Spleen (tissue), 11 donors: Measurements from ENCODE around the gene ADM. TPM values are rescaled to one million over a fixed set of nuclear protein-coding genes. Genes with fewer than 3 reads are reported as not detected.
A peak's percentile ranks its signal among the peaks of the same experiment; 100 is the strongest.

ENCODE experiments used
- DNase-seq: peaks from one replicate; pipeline ENCODE4 v3.0.0-alpha.2; 2020
- H3K27ac ChIP-seq, 8 donors: fragments of 200-600 bp; sonication (generic) in 7 of 8; 1 replicate in 4 of 8; 2 replicates in 4 of 8; pipeline versions ENCODE4 v1.5.0 to v1.8.0; 2016 to 2021; ENCODE audit warnings: inconsistent platforms in 4 of 8, mild to moderate bottlenecking in 4 of 8, moderate library complexity in 1 of 8
- H3K27me3 ChIP-seq, 7 donors: fragments of 200-600 bp; sonication (generic) in 6 of 7; replicated peaks in 1 of 7; 1 replicate in 4 of 7; 2 replicates in 3 of 7; pipeline versions ENCODE4 v1.5.0 to v1.8.0; 2016 to 2021; ENCODE audit warnings: inconsistent platforms in 3 of 7, mild to moderate bottlenecking in 1 of 7
- H3K36me3 ChIP-seq, 6 donors: fragments of 200-600 bp; sonication (generic) in 5 of 6; 1 replicate in 4 of 6; 2 replicates in 2 of 6; pipeline versions ENCODE4 v1.5.0 to v1.8.0; 2016 to 2021; ENCODE audit warnings: inconsistent platforms in 2 of 6
- H3K4me1 ChIP-seq, 6 donors: fragments of 200-600 bp; sonication (generic) in 5 of 6; 1 replicate in 3 of 6; 2 replicates in 3 of 6; pipeline versions ENCODE4 v1.5.0 to v1.8.0; 2016 to 2021; ENCODE audit warnings: inconsistent platforms in 3 of 6
- H3K4me3 ChIP-seq, 8 donors: fragments of 200-600 bp; sonication (generic) in 7 of 8; 1 replicate in 4 of 8; 2 replicates in 4 of 8; pipeline versions ENCODE4 v1.5.0 to v1.8.0; 2016 to 2021; ENCODE audit warnings: inconsistent platforms in 4 of 8, mild to moderate bottlenecking in 4 of 8, moderate library complexity in 2 of 8
- H3K9me3 ChIP-seq, 8 donors: fragments of 200-600 bp; sonication (generic) in 7 of 8; 1 replicate in 4 of 8; 2 replicates in 4 of 8; pipeline versions ENCODE4 v1.5.0 to v1.8.0; 2016 to 2021; ENCODE audit warnings: inconsistent platforms in 4 of 8
- CTCF ChIP-seq, 11 experiments: fragments of 200-600 bp in 7 of 11; fragments of 450-650 bp in 4 of 11; sonication (generic) in 4 of 11; IDR thresholded peaks in 8 of 11; conservative IDR thresholded peaks in 3 of 11; 1 replicate in 7 of 11; 2 replicates in 4 of 11; pipeline versions ENCODE4 v1.4.0 to v1.8.0; 2016 to 2021; ENCODE audit warnings: antibody characterized with exemption in 11 of 11, inconsistent platforms in 4 of 11, mild to moderate bottlenecking in 1 of 11
- POLR2A ChIP-seq, 3 donors: fragments of 450-650 bp; IDR thresholded peaks; one replicate each; pipeline ENCODE4 v1.5.1; 2017; ENCODE audit warnings: antibody characterized with exemption in 3 of 3, mild to moderate bottlenecking in 1 of 3
- POLR2AphosphoS5 ChIP-seq, 3 donors: sonication (generic); formaldehyde crosslinking; IDR thresholded peaks; one replicate each; pipeline ENCODE4 v1.5.1; 2017; ENCODE audit warnings: antibody characterized with exemption in 3 of 3
- WGBS, 5 donors: extraction: QIAGEN DNeasy Blood & Tissue Kit in 3 of 5; methylation state at CpG; one replicate each; pipeline versions ENCODE4 v1.1.5 to v1.1.7; 2013 to 2018; 5-methylcytosine and 5-hydroxymethylcytosine counted together
- intact Hi-C: fragments of 100-400 bp; cut with DNase I; formaldehyde crosslinking; loops from one replicate; pipeline ENCODE4 v1.15.0; 2023; ENCODE audit warnings: low total_unique reads
- polyA plus RNA-seq, 3 donors: library from polyadenylated mRNA; stranded (reverse); fragments of 200-250 nt; gene quantifications; one replicate each; pipeline ENCODE4 v1.2.1, GENCODE V29; 2013
- total RNA-seq, 7 donors: library from RNA; depleted of rRNA in 3 of 7; stranded (reverse); fragments of >200 nt in 3 of 7; fragmentation: NEBNext Ultra II Directional in 4 of 7; extraction: Animal tissue kit (Norgen Biotek cat#: 25700) in 4 of 7; gene quantifications; one replicate each; pipeline versions ENCODE4 v1.1.0 to v1.2.1, GENCODE V29; 2016 to 2021
- donor health status: healthy with polysubstance abuse.
- donor health status: DM: no; HTN: no; CAD: no; lungs with moderate emphysema.
- donor health status: DM: no; HTN: no; CAD: no.
- donor health status: Bipolar disorder and iron deficiency.
- donor health status: healthy.
- donor health status: DM: no; HTN: no; CAD: no.
- donor health status: DM: yes; HTN: yes; CAD: no.

Gene ADM
- total and polyA plus RNA-seq, 10 donors: 5.2 to 88.0 (median 34.6) TPM

GRCh38 chr11:10287140-10287539 lies 17.7 kb upstream of the ADM start:
- TF ChIP-seq CTCF (IDR thresholded peaks at IDR 0.05 in 8 of 11, conservative IDR thresholded peaks at IDR 0.05 in 3 of 11): no peak
- Histone ChIP-seq H3K27me3 (no peaks in the 10 kb centered on the region), H3K4me3 (no peak overlapping the region), H3K9me3 (no peaks in the 10 kb centered on the region), H3K4me1 (peaks cover 0 to 82% (median 47%) of the 10 kb centered on the region in 6 donors), H3K27ac (peak overlapping the region in 2 of 8 donors; percentile 6 to 23), H3K36me3 (peaks cover 0 to 14% (median 0%) of the 10 kb centered on the region in 6 donors)
- 79 to 89% (median 87%) methylated on average over 3 of the region's 3 CpGs for WGBS, 5 donors
- DNase-seq: no peak
- intact Hi-C loops: no loop called here

- H3K27me3 ChIP-seq: no peaks in the 10 kb centered on the region
- peaks cover 0 to 91% (median 56%) of the 10 kb centered on the region in 6 donors for H3K4me1 ChIP-seq
- DNase-seq: no peak
- H3K9me3 ChIP-seq: no peaks in the 10 kb centered on the region
- WGBS, 5 donors: 68 to 94% (median 81%) methylated on average over 9 of the region's 9 CpGs
- intact Hi-C loops: no loop called here
- H3K36me3 ChIP-seq: peaks cover 0 to 14% (median 0%) of the 10 kb centered on the region in 6 donors
- H3K4me3 ChIP-seq: no peak overlapping the region
- TF ChIP-seq CTCF (IDR thresholded peaks at IDR 0.05 in 8 of 11, conservative IDR thresholded peaks at IDR 0.05 in 3 of 11) (no peak), POLR2A (IDR thresholded peaks at IDR 0.05) (no peak), POLR2AphosphoS5 (IDR thresholded peaks at IDR 0.05) (no peak)
- H3K27ac ChIP-seq: peak overlapping the region in 3 of 8 donors; percentile 21 to 64 (median 35)
These were observed 16.8 kb upstream of the ADM start for GRCh38 chr11:10287766-10288715.

- Histone ChIP-seq H3K27ac (peak overlapping the region in 3 of 8 donors; percentile 63 to 99 (median 98)), H3K9me3 (no peaks in the 10 kb centered on the region), H3K4me3 (no peak overlapping the region), H3K4me1 (peaks cover 0 to 92% (median 60%) of the 10 kb centered on the region in 6 donors), H3K36me3 (peaks cover 0 to 14% (median 0%) of the 10 kb centered on the region in 6 donors), H3K27me3 (peaks cover 0 to 1% (median 0%) of the 10 kb centered on the region in 7 donors)
- intact Hi-C loops: no loop called here
- 86 to 93% (median 88%) methylated on average over 18 to 24 of the region's 24 CpGs for WGBS, 5 donors
- TF ChIP-seq POLR2A (IDR thresholded peaks at IDR 0.05) (no peak), POLR2AphosphoS5 (IDR thresholded peaks at IDR 0.05) (no peak), CTCF (IDR thresholded peaks at IDR 0.05 in 8 of 11, conservative IDR thresholded peaks at IDR 0.05 in 3 of 11) (no peak)
- peak; percentile 74 for DNase-seq
These were observed 15.8 kb upstream of the ADM start for GRCh38 chr11:10288881-10289764.
